Astrocyte (in vitro differentiated cells and primary cell): Measurements from ENCODE around the gene KRTAP5-11.

Experiments
- CTCF ChIP-seq: IDR thresholded peaks from 2 replicates; pipeline ENCODE4 v1.5.1; 2011; ENCODE audit warnings: low read depth, mild to moderate bottlenecking, inconsistent platforms, low read length, moderate library complexity; ENCODE audit not compliant: insufficient read depth
- EZH2 ChIP-seq: IDR thresholded peaks from 2 replicates; pipeline ENCODE4 v1.6.1; 2012; ENCODE audit warnings: mild to moderate bottlenecking, low read length, inconsistent platforms; ENCODE audit not compliant: insufficient read depth

- no peak for TF ChIP-seq CTCF
- TF ChIP-seq EZH2, result no peak
These were observed 8.3 kb downstream of the KRTAP5-11 start for GRCh38 chr11:71574418-71574817.
